ENCODE results near the gene ZBTB7B. TPM values are rescaled to one million over a fixed set of nuclear protein-coding genes. Genes with fewer than 3 reads are reported as not detected.

The ZBTB7B gene
- total RNA-seq, 1 donor from 2014 or later, result 8.1 TPM

DNA sequence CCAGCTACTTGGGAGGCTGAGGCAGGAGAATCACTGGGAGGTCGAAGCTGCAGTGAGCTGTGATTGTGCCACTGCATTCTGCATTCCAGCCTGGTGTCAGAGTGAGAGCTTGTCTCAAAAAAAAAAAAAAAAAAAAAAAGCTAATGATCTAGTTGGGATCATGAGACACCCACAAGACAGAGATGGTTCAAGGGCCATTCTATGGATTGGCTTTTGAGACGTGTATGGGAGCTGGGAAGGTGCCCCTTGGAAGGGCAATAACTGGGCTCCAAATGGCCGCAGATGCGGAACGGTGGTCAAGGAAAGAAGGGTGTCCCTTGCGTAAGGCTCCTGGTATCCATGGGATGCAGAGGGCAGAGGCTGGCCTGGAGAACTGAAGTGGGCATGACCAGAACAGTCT lies 41.8 kb downstream of the ZBTB7B start:
- Mint-ChIP-seq H3K4me1 (ENCODE audit: low read depth, unreplicated experiment) (peaks cover 5% of the 10 kb centered on the region), H3K4me3 (ENCODE audit: unreplicated experiment) (peak overlapping the region; percentile 52), H3K36me3 (ENCODE audit: unreplicated experiment) (no peaks in the 10 kb centered on the region), H3K9me3 (ENCODE audit: unreplicated experiment) (peaks cover 6% of the 10 kb centered on the region), H3K27me3 (ENCODE audit: unreplicated experiment) (peaks cover 9% of the 10 kb centered on the region), H3K27ac (ENCODE audit: unreplicated experiment) (peak overlapping the region; percentile 90)
- TF ChIP-seq, protein P1, sequence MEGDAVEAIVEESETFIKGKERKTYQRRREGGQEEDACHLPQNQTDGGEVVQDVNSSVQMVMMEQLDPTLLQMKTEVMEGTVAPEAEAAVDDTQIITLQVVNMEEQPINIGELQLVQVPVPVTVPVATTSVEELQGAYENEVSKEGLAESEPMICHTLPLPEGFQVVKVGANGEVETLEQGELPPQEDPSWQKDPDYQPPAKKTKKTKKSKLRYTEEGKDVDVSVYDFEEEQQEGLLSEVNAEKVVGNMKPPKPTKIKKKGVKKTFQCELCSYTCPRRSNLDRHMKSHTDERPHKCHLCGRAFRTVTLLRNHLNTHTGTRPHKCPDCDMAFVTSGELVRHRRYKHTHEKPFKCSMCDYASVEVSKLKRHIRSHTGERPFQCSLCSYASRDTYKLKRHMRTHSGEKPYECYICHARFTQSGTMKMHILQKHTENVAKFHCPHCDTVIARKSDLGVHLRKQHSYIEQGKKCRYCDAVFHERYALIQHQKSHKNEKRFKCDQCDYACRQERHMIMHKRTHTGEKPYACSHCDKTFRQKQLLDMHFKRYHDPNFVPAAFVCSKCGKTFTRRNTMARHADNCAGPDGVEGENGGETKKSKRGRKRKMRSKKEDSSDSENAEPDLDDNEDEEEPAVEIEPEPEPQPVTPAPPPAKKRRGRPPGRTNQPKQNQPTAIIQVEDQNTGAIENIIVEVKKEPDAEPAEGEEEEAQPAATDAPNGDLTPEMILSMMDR (IDR thresholded peaks at IDR 0.05; ENCODE audit: partially characterized antibody, unreplicated experiment), result no peak
- no peak for DNase-seq

DNA sequence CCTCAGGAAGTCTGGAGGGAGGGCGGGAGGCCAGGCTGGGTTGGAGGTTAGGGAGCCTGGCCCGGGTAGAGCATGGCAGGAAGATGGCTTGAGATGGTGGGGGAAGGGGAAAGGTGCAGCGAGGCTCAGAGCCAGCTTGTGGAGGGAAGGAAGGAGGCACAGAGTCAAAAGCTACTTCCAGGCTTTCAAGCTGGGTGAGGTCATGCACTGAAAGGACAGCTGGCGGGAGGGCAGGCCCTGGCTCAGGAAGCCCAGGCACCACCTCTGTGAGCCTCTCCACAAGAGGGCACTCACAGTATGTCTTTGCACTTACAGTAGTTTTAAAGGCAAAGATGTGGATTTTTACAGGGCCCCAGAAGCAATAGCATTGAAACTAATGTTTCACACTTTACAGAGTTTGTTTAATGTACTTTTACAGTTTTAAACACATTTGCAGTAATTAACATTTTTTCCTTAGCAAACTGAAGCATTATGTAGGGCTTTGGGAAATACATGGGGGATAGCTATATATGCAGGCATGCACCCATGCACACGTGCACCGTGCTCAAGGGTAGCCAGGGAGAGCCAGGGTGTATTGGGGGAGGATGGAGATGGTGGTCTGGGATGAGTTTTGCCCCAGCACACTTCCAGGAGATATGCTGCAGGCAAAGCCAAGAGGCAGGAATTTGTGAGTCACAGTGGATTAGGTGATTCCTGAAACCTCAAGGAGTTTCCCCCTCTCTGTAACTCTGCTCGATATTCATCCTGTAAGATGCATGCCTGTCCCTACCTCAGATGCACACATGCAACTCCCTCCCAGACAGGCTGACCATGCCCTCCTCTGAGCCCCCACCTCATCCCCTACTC lies 42.4 kb downstream of the ZBTB7B start:
- Mint-ChIP-seq H3K36me3 (ENCODE audit: unreplicated experiment) (no peaks in the 10 kb centered on the region), H3K4me1 (ENCODE audit: low read depth, unreplicated experiment) (peaks cover 12% of the 10 kb centered on the region), H3K27me3 (ENCODE audit: unreplicated experiment) (peaks cover 11% of the 10 kb centered on the region), H3K27ac (ENCODE audit: unreplicated experiment) (peak overlapping the region; percentile 90), H3K4me3 (ENCODE audit: unreplicated experiment) (peak overlapping the region; percentile 52), H3K9me3 (ENCODE audit: unreplicated experiment) (peaks cover 6% of the 10 kb centered on the region)
- DNase-seq, result peak; percentile 79
- TF ChIP-seq, protein P1 (IDR thresholded peaks at IDR 0.05; ENCODE audit: partially characterized antibody, unreplicated experiment), result peak; percentile 46

DNA sequence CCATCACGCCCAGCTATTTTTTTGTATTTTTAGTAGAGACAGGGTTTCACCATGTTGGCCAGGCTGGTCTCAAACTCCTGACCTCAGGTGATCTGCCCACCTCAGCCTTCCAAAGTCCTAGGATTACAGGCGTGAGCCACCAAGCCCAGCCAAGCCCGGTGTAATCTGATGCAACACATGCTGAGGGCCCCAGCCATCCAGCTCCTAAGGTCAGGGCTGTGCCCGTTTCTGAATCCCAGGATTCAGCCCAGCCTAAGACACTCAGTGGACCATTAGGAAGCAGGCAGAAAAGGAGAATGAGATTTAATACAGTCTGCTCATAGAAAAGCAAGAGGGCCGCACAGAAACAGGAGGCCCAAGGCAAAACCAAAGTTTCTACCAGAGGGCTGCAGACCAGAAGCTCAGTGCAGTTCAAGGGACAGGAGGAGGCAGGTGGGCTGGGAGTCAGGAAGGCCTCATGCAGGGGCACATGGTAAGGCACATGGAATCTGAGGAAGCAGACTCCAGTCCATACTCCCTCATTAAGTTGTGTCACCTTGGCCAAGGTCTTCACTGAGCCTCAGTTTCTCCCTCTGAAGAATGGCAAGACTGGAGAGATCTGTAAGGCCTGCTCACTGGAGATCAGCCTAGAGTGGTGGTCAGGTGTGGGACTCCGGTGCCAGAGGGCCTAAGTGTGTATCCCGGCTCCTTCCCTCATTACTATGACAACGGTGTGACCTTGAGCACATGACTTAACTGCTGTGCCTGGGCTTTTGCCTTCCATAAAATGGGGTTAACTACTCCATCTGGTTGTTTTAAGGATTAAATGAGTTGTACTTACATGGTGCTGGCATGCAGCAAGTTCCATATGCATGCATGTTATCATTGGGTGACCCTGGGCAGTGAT lies 46.1 kb downstream of the ZBTB7B start:
- DNase-seq, result no peak
- no peaks in the 10 kb centered on the region for H3K36me3 Mint-ChIP-seq (ENCODE audit: unreplicated experiment)
- no peak overlapping the region for H3K27ac Mint-ChIP-seq (ENCODE audit: unreplicated experiment)
- peaks cover 11% of the 10 kb centered on the region for H3K27me3 Mint-ChIP-seq (ENCODE audit: unreplicated experiment)
- H3K4me3 Mint-ChIP-seq (ENCODE audit: unreplicated experiment), result no peak overlapping the region
- peaks cover 6% of the 10 kb centered on the region for H3K9me3 Mint-ChIP-seq (ENCODE audit: unreplicated experiment)
- H3K4me1 Mint-ChIP-seq (ENCODE audit: low read depth, unreplicated experiment), result peaks cover 17% of the 10 kb centered on the region
- TF ChIP-seq, protein P1 (IDR thresholded peaks at IDR 0.05; ENCODE audit: partially characterized antibody, unreplicated experiment), result no peak

DNA sequence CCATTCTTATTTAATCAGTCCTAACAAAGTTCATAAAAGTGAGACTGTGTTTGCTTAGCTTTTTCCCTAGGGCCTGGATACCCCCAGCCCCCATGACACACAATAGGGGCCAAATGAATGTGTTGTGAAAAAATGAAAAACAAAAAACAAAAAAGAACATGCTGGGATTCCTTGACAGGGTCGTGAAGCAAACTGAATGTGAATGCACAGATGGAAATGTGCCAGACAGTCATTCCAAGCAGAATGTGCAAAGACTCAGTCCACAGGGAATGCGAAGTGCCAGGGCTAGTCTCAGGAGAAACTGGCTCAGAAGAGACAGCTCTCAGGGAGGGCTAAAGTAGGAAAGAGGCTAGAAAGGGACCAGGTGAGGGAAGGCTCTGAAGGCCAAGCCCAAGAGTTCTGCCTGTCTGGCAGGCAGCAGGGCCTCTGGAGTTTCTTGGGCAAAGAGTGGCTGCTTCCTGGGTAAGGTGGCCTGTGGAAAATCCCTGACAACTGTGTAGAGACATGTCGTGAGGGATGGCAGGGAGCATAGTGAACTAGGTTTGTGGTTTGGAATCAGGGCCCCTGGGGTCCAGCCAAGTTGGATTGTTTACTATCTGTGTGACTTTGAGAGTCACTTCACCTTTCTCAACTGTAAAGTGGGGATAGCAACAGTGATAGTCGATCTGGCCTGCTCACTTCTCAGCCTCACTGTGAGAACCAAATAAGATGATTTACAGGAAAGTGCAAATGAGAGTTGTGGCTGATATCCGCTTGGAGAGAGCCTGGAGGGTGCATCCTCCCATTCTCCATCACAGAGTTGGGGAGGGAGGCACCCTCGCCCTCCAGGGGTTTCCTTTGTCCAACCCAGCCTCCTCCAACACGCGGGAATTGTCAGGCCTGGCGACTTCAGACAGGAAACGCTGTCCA lies 47.3 kb downstream of the ZBTB7B start:
- Mint-ChIP-seq H3K4me3 (ENCODE audit: unreplicated experiment) (peak overlapping the region; percentile 91), H3K9me3 (ENCODE audit: unreplicated experiment) (peaks cover 6% of the 10 kb centered on the region), H3K27ac (ENCODE audit: unreplicated experiment) (peak overlapping the region; percentile 43), H3K27me3 (ENCODE audit: unreplicated experiment) (peaks cover 6% of the 10 kb centered on the region), H3K4me1 (ENCODE audit: low read depth, unreplicated experiment) (peaks cover 14% of the 10 kb centered on the region), H3K36me3 (ENCODE audit: unreplicated experiment) (no peaks in the 10 kb centered on the region)
- DNase-seq, result no peak
- TF ChIP-seq, protein P1 (IDR thresholded peaks at IDR 0.05; ENCODE audit: partially characterized antibody, unreplicated experiment), result no peak

All from glutamatergic neuron (in vitro differentiated cells).